Peyer's patch (tissue), 4 donors: ENCODE data around the gene RELL1.

Experiments
- POLR2A ChIP-seq, 2 donors: fragments of 450-650 bp; IDR thresholded peaks; one replicate each; pipeline ENCODE4 v1.5.1; 2017; ENCODE audit warnings: antibody characterized with exemption in 2 of 2, mild to moderate bottlenecking in 2 of 2, moderate library complexity in 2 of 2
- TF ChIP-seq, protein P1 (sequence below), 6 experiments: fragments of 450-650 bp in 4 of 6; fragments of 200-600 bp in 2 of 6; sonication (generic) in 1 of 6; IDR thresholded peaks; one replicate each; pipeline ENCODE4 v1.5.1; 2017 to 2019; ENCODE audit warnings: antibody characterized with exemption in 6 of 6, mild to moderate bottlenecking in 3 of 6, moderate library complexity in 1 of 6

DNA sequence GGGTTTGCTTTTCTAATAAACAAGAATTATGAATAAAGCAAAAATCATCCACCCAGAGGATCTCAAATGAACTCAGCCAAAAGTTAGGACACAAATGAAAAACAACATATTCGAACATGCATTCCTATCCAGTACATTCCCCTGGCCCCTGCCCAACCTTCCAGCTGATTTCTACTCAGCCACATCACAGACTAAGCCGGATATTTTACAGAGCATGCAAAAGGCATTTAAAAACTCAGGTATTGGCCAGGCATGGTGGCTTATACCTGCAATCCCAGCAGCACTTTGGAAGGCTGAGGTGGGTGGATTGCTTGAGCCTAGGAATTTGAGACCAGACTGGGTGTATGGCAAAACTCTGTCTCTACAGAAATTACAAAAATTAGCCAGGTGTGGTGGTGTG lies 54.6 kb downstream of the RELL1 start:
- TF ChIP-seq, protein P1, sequence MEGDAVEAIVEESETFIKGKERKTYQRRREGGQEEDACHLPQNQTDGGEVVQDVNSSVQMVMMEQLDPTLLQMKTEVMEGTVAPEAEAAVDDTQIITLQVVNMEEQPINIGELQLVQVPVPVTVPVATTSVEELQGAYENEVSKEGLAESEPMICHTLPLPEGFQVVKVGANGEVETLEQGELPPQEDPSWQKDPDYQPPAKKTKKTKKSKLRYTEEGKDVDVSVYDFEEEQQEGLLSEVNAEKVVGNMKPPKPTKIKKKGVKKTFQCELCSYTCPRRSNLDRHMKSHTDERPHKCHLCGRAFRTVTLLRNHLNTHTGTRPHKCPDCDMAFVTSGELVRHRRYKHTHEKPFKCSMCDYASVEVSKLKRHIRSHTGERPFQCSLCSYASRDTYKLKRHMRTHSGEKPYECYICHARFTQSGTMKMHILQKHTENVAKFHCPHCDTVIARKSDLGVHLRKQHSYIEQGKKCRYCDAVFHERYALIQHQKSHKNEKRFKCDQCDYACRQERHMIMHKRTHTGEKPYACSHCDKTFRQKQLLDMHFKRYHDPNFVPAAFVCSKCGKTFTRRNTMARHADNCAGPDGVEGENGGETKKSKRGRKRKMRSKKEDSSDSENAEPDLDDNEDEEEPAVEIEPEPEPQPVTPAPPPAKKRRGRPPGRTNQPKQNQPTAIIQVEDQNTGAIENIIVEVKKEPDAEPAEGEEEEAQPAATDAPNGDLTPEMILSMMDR (IDR thresholded peaks at IDR 0.05), result no peak
- TF ChIP-seq POLR2A (IDR thresholded peaks at IDR 0.05), result no peak
